Umbilical cord (tissue), 2 donors: ENCODE results near the gene MAN1B1. TPM values are rescaled to one million over a fixed set of nuclear protein-coding genes. Genes with fewer than 3 reads are reported as not detected.
A peak's percentile ranks its signal among the peaks of the same experiment; 100 is the strongest.
"Not testable (repeated sequence)": the region's sequence is repeated elsewhere in the genome, so short reads cannot be mapped to it uniquely, and the experiment has no call there.

Source experiments
- DNase-seq: peaks from one replicate; pipeline ENCODE4 v3.0.0-alpha.2; 2015; ENCODE audit warnings: low spot score
- total RNA-seq: library from RNA; depleted of rRNA; stranded (reverse); fragments of >200 nt; gene quantifications from one replicate; pipeline ENCODE4 v1.2.3, GENCODE V29; 2014; ENCODE audit warnings: low replicate concordance; ENCODE audit not compliant: insufficient read depth

The MAN1B1 gene
- total RNA-seq, 1 donor from 2014 or later = 41.4 TPM

GRCh38 chr9:137126786-137127185 is 40.0 kb downstream of the MAN1B1 start:
- DNase-seq = no peak

- DNase-seq = peak; percentile 50
Observed at GRCh38 chr9:137127301-137128157, 40.7 kb downstream of the MAN1B1 start.

- DNase-seq = no peak
Observed at GRCh38 chr9:137128158-137128861, 41.5 kb downstream of the MAN1B1 start.

GRCh38 chr9:137128862-137129455 is 42.2 kb downstream of the MAN1B1 start:
- DNase-seq = no peak

- peak; percentile 93 for DNase-seq
Observed at GRCh38 chr9:137129456-137130175, 42.8 kb downstream of the MAN1B1 start.

- DNase-seq = no peak
Observed at GRCh38 chr9:137130176-137130755, 43.5 kb downstream of the MAN1B1 start.

- DNase-seq = no peak
Observed at GRCh38 chr9:137134191-137134590, 47.4 kb downstream of the MAN1B1 start.

GRCh38 chr9:137135154-137135553 is 48.4 kb downstream of the MAN1B1 start:
- DNase-seq = not testable (repeated sequence)

GRCh38 chr9:137136261-137136880 is 49.6 kb downstream of the MAN1B1 start:
- no peak for DNase-seq

- DNase-seq = no peak
Observed at GRCh38 chr9:137136881-137137607, 50.3 kb downstream of the MAN1B1 start.

- DNase-seq = no peak
Observed at GRCh38 chr9:137138058-137138721, 51.4 kb downstream of the MAN1B1 start.

- no peak for DNase-seq
Observed at GRCh38 chr9:137138722-137139467, 52.1 kb downstream of the MAN1B1 start, which contains the start of gene GRIN1. TSS of gene GRIN1 (plus strand) at chr9:137139154. CDS start at chr9:137139487, 333 bp downstream.

GRCh38 chr9:137139468-137140150 is 52.8 kb downstream of the MAN1B1 start:
- no peak for DNase-seq

GRCh38 chr9:137140151-137141012 is 53.6 kb downstream of the MAN1B1 start:
- DNase-seq = no peak

GRCh38 chr9:137141050-137141810 is 54.4 kb downstream of the MAN1B1 start:
- no peak for DNase-seq
